K562 (cell line): ENCODE measurements around the gene RNASEH1.

ENCODE experiments used
- CREBBP ChIP-seq: IDR thresholded peaks from one replicate; pipeline ENCODE4 v1.6.1; 2012; ENCODE audit warnings: low read depth, mild to moderate bottlenecking, control low read depth, inconsistent platforms, low read length
- NRF1 ChIP-seq, 2 experiments: fragments of 450-650 bp; IDR thresholded peaks in 1 of 2; conservative IDR thresholded peaks in 1 of 2; 2 replicates each; pipeline ENCODE4 v1.6.1; 2014; ENCODE audit warnings: mild to moderate bottlenecking in 2 of 2
- POLR2G ChIP-seq: fragments of 200-400 bp; formaldehyde crosslinking; IDR thresholded peaks from 2 replicates; pipeline ENCODE4 v1.6.1; 2017; ENCODE audit warnings: low read depth, mild to moderate bottlenecking, antibody characterized with exemption, low read length, moderate library complexity
- ZNF766 ChIP-seq: fragments of 200-800 bp; sonication (Bioruptor generic); conservative IDR thresholded peaks from 2 replicates; pipeline ENCODE4 v1.6.1; 2016; ENCODE audit warnings: missing genetic modification characterization, missing compliant biosample characterization
- TF ChIP-seq, protein P1 (sequence below): sonication (generic); formaldehyde crosslinking; IDR thresholded peaks from 2 replicates; pipeline ENCODE4 v1.8.0; 2022; ENCODE audit warnings: mild to moderate bottlenecking, missing genetic modification reagents
- TF ChIP-seq, protein P2 (sequence below): fragments of 250-450 bp; sonication (Bioruptor Pico); IDR thresholded peaks from 2 replicates; pipeline ENCODE4 v1.5.0; 2021
- TF ChIP-seq, protein P3 (sequence below): fragments of 450-650 bp; IDR thresholded peaks from 2 replicates; pipeline ENCODE4 v1.6.1; 2018; ENCODE audit not compliant: partially characterized antibody
- TF ChIP-seq, protein P4 (sequence below): fragments of 450-650 bp; IDR thresholded peaks from 2 replicates; pipeline ENCODE4 v1.7.0; 2016; ENCODE audit warnings: borderline replicate concordance
- TF ChIP-seq, protein P5 (sequence below): sonication (generic); formaldehyde crosslinking; IDR thresholded peaks from 2 replicates; pipeline ENCODE4 v1.8.0; 2022; ENCODE audit warnings: mild to moderate bottlenecking, missing genetic modification reagents
- TF ChIP-seq, protein P6 (sequence below), 3 experiments: IDR thresholded peaks in 2 of 3; conservative IDR thresholded peaks in 1 of 3; 2 replicates each; pipeline ENCODE4 v1.5.1; 2011 to 2012; ENCODE audit warnings: low read length in 3 of 3, mild to moderate bottlenecking in 3 of 3, control low read depth in 2 of 3, improper control_type of control experiment in 1 of 3, inconsistent platforms in 1 of 3, low read depth in 1 of 3, mixed read lengths in 1 of 3, moderate library complexity in 1 of 3; ENCODE audit not compliant: insufficient read depth in 2 of 3
- TF ChIP-seq, protein P7 (sequence below): fragments of 250-450 bp; sonication (Bioruptor Pico); IDR thresholded peaks from 2 replicates; pipeline ENCODE4 v1.5.0; 2022; ENCODE audit warnings: mild to moderate bottlenecking

DNA sequence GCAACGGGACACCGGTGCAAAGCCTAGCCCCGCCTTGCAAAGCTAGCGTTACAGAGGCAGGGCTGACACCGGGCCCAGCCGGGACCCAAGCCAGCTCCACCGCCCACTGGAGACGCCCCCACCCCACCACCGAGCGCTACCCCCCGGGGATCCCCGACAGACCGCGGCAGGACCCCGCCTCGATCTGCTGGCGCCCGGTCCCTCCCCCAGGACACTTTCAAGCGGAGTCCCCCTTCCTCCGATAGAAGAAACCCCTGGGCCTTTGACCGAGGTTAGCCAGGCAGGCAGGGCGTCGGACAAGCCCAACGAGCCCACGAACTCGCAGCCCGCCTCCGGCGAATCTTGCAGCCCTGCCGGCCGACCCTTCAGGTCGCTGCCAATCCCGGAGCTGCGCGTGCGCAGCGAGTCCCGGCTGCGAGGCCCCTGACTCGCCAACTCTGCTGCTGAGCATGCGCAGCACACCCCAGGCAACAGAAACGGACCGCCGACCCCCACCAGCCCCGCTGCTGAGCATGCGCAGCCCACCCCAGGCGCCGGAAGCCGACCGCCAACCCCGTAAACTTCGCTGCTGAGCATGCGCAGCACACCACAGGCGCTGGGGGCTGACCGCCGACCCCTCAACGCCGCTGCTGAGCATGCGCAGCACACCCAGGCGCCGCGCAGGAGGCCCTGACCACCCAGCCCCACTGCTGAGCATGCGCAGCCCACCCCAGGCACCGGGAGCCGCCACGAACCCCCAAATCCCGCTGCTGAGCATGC is 39.5 kb downstream of the RNASEH1 start:
- TF ChIP-seq, protein P1, sequence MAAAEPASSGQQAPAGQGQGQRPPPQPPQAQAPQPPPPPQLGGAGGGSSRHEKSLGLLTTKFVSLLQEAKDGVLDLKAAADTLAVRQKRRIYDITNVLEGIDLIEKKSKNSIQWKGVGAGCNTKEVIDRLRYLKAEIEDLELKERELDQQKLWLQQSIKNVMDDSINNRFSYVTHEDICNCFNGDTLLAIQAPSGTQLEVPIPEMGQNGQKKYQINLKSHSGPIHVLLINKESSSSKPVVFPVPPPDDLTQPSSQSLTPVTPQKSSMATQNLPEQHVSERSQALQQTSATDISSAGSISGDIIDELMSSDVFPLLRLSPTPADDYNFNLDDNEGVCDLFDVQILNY (CRISPR knock-in tag) = no peak
- TF ChIP-seq, protein P2, sequence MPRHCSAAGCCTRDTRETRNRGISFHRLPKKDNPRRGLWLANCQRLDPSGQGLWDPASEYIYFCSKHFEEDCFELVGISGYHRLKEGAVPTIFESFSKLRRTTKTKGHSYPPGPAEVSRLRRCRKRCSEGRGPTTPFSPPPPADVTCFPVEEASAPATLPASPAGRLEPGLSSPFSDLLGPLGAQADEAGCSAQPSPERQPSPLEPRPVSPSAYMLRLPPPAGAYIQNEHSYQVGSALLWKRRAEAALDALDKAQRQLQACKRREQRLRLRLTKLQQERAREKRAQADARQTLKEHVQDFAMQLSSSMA (CRISPR knock-in tag) = no peak
- TF ChIP-seq, protein P3, sequence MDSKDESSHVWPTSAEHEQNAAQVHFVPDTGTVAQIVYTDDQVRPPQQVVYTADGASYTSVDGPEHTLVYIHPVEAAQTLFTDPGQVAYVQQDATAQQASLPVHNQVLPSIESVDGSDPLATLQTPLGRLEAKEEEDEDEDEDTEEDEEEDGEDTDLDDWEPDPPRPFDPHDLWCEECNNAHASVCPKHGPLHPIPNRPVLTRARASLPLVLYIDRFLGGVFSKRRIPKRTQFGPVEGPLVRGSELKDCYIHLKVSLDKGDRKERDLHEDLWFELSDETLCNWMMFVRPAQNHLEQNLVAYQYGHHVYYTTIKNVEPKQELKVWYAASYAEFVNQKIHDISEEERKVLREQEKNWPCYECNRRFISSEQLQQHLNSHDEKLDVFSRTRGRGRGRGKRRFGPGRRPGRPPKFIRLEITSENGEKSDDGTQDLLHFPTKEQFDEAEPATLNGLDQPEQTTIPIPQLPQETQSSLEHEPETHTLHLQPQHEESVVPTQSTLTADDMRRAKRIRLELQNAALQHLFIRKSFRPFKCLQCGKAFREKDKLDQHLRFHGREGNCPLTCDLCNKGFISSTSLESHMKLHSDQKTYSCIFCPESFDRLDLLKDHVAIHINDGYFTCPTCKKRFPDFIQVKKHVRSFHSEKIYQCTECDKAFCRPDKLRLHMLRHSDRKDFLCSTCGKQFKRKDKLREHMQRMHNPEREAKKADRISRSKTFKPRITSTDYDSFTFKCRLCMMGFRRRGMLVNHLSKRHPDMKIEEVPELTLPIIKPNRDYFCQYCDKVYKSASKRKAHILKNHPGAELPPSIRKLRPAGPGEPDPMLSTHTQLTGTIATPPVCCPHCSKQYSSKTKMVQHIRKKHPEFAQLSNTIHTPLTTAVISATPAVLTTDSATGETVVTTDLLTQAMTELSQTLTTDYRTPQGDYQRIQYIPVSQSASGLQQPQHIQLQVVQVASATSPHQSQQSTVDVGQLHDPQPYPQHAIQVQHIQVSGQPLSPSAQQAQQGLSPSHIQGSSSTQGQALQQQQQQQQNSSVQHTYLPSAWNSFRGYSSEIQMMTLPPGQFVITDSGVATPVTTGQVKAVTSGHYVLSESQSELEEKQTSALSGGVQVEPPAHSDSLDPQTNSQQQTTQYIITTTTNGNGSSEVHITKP = no peak
- peak; percentile 100 for TF ChIP-seq NRF1 (conservative IDR thresholded peaks at IDR 0.05 in 1 of 2, IDR thresholded peaks at IDR 0.05 in 1 of 2)
- TF ChIP-seq, protein P4, sequence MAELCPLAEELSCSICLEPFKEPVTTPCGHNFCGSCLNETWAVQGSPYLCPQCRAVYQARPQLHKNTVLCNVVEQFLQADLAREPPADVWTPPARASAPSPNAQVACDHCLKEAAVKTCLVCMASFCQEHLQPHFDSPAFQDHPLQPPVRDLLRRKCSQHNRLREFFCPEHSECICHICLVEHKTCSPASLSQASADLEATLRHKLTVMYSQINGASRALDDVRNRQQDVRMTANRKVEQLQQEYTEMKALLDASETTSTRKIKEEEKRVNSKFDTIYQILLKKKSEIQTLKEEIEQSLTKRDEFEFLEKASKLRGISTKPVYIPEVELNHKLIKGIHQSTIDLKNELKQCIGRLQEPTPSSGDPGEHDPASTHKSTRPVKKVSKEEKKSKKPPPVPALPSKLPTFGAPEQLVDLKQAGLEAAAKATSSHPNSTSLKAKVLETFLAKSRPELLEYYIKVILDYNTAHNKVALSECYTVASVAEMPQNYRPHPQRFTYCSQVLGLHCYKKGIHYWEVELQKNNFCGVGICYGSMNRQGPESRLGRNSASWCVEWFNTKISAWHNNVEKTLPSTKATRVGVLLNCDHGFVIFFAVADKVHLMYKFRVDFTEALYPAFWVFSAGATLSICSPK = no peak
- TF ChIP-seq POLR2G = peak; percentile 58
- no peak for TF ChIP-seq ZNF766 (CRISPR knock-in tag)
- TF ChIP-seq CREBBP = no peak
- TF ChIP-seq, protein P5, sequence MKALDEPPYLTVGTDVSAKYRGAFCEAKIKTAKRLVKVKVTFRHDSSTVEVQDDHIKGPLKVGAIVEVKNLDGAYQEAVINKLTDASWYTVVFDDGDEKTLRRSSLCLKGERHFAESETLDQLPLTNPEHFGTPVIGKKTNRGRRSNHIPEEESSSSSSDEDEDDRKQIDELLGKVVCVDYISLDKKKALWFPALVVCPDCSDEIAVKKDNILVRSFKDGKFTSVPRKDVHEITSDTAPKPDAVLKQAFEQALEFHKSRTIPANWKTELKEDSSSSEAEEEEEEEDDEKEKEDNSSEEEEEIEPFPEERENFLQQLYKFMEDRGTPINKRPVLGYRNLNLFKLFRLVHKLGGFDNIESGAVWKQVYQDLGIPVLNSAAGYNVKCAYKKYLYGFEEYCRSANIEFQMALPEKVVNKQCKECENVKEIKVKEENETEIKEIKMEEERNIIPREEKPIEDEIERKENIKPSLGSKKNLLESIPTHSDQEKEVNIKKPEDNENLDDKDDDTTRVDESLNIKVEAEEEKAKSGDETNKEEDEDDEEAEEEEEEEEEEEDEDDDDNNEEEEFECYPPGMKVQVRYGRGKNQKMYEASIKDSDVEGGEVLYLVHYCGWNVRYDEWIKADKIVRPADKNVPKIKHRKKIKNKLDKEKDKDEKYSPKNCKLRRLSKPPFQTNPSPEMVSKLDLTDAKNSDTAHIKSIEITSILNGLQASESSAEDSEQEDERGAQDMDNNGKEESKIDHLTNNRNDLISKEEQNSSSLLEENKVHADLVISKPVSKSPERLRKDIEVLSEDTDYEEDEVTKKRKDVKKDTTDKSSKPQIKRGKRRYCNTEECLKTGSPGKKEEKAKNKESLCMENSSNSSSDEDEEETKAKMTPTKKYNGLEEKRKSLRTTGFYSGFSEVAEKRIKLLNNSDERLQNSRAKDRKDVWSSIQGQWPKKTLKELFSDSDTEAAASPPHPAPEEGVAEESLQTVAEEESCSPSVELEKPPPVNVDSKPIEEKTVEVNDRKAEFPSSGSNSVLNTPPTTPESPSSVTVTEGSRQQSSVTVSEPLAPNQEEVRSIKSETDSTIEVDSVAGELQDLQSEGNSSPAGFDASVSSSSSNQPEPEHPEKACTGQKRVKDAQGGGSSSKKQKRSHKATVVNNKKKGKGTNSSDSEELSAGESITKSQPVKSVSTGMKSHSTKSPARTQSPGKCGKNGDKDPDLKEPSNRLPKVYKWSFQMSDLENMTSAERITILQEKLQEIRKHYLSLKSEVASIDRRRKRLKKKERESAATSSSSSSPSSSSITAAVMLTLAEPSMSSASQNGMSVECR (CRISPR knock-in tag) = no peak; the same call in 1 of the 2 replicates
- TF ChIP-seq, protein P6, sequence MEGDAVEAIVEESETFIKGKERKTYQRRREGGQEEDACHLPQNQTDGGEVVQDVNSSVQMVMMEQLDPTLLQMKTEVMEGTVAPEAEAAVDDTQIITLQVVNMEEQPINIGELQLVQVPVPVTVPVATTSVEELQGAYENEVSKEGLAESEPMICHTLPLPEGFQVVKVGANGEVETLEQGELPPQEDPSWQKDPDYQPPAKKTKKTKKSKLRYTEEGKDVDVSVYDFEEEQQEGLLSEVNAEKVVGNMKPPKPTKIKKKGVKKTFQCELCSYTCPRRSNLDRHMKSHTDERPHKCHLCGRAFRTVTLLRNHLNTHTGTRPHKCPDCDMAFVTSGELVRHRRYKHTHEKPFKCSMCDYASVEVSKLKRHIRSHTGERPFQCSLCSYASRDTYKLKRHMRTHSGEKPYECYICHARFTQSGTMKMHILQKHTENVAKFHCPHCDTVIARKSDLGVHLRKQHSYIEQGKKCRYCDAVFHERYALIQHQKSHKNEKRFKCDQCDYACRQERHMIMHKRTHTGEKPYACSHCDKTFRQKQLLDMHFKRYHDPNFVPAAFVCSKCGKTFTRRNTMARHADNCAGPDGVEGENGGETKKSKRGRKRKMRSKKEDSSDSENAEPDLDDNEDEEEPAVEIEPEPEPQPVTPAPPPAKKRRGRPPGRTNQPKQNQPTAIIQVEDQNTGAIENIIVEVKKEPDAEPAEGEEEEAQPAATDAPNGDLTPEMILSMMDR (IDR thresholded peaks at IDR 0.05 in 2 of 3, conservative IDR thresholded peaks at IDR 0.05 in 1 of 3; ENCODE audit: insufficient read depth in 2 of 3, low read depth in 1 of 3, low read length in 3 of 3) = no peak; a peak in 1 of 6 replicates
- TF ChIP-seq, protein P7, sequence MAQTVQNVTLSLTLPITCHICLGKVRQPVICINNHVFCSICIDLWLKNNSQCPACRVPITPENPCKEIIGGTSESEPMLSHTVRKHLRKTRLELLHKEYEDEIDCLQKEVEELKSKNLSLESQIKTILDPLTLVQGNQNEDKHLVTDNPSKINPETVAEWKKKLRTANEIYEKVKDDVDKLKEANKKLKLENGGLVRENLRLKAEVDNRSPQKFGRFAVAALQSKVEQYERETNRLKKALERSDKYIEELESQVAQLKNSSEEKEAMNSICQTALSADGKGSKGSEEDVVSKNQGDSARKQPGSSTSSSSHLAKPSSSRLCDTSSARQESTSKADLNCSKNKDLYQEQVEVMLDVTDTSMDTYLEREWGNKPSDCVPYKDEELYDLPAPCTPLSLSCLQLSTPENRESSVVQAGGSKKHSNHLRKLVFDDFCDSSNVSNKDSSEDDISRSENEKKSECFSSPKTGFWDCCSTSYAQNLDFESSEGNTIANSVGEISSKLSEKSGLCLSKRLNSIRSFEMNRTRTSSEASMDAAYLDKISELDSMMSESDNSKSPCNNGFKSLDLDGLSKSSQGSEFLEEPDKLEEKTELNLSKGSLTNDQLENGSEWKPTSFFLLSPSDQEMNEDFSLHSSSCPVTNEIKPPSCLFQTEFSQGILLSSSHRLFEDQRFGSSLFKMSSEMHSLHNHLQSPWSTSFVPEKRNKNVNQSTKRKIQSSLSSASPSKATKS (CRISPR knock-in tag) = no peak
